ENCODE results near the gene NPIPB2. TPM values are rescaled to one million over a fixed set of nuclear protein-coding genes. Genes with fewer than 3 reads are reported as not detected.
A peak's percentile ranks its signal among the peaks of the same experiment; 100 is the strongest.
"Not testable (repeated sequence)": the region's sequence is repeated elsewhere in the genome, so short reads cannot be mapped to it uniquely, and the experiment has no call there.

NPIPB2 gene
- polyA plus RNA-seq, 2 donors: 3.0 to 9.1 TPM

DNA sequence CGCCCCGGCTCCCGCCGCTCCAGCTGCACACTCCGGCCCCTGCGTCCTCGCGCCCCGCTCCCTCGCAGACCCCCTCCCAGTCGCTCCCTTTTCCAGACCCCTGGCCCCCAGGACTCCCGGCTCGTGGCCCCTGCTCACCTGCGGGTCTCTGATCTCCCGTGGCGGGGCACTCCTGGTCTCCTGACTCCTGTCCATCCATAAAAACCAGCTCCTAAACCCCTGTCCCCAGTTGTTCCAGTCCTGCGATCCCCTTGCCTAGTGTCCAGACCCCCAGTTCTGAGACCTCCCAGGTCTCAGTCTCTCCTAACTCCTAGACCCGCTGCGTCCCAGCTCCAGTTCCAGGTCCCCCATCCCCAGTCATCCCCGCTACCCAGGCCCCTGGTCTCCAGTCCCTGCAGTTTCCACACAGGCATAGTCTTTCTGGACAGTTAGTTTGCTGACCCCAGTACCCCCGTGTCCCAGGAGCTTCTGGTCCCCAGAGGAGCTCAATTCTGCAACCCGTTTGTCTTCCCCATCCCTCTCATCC is 35.1 kb upstream of the NPIPB2 start:
- peaks cover 0 to 3% of the 10 kb centered on the region in 2 donors for H3K4me1 ChIP-seq (ENCODE audit: control insufficient read depth in 2 of 2, insufficient read depth in 2 of 2, low read length in 1 of 2)
- no peaks in the 10 kb centered on the region for H3K36me3 ChIP-seq (ENCODE audit: control insufficient read depth in 2 of 2, insufficient read depth in 2 of 2, low read length in 1 of 2)
- H3K27ac ChIP-seq (ENCODE audit: low read depth in 2 of 2, low read length in 1 of 2): peak overlapping the region; percentile 48 to 77
- WGBS, 2 donors: 0 to 2% methylated on average over 18 to 22 of the region's 22 CpGs
- no peaks in the 10 kb centered on the region for H3K9me3 ChIP-seq (ENCODE audit: control insufficient read depth in 2 of 2, insufficient read depth in 1 of 2, low read depth in 1 of 2, low read length in 1 of 2)
- peak overlapping the region; percentile 83 to 88 for H3K4me3 ChIP-seq (ENCODE audit: low read depth in 1 of 2, low read length in 2 of 2)
- no peaks in the 10 kb centered on the region for H3K27me3 ChIP-seq (ENCODE audit: control insufficient read depth in 1 of 2, insufficient read depth in 2 of 2, low read length in 2 of 2)

DNA sequence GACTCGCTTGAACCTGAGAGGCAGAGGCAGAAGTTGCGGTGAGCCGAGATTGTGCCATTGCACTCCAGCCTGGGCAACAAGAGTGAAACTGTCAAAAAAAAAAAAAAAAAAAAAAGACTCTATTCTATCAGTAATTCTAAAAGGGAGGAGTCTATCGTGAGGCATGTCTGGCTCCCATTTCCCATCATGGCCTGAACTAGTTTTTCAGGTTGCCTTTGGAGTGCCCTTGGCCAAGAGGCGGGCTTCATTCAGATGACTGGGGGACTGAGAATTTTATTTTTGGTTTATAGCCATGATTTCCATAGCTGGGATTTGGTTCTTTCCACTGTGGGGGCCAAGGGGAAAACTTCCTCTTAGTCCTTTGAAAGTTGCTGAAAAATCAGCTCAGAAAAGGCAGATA is 31.2 kb upstream of the NPIPB2 start:
- WGBS, 2 donors: 48 to 60% methylated on average over 5 of the region's 5 CpGs
- peaks cover 0 to 3% of the 10 kb centered on the region in 2 donors for H3K4me1 ChIP-seq (ENCODE audit: control insufficient read depth in 2 of 2, insufficient read depth in 2 of 2, low read length in 1 of 2)
- no peak overlapping the region for H3K4me3 ChIP-seq (ENCODE audit: low read depth in 1 of 2, low read length in 2 of 2)
- H3K27me3 ChIP-seq (ENCODE audit: control insufficient read depth in 1 of 2, insufficient read depth in 2 of 2, low read length in 2 of 2): no peaks in the 10 kb centered on the region
- H3K27ac ChIP-seq (ENCODE audit: low read depth in 2 of 2, low read length in 1 of 2): peak overlapping the region; percentile 28 to 78
- H3K9me3 ChIP-seq (ENCODE audit: control insufficient read depth in 2 of 2, insufficient read depth in 1 of 2, low read depth in 1 of 2, low read length in 1 of 2): no peaks in the 10 kb centered on the region
- H3K36me3 ChIP-seq (ENCODE audit: control insufficient read depth in 2 of 2, insufficient read depth in 2 of 2, low read length in 1 of 2): no peaks in the 10 kb centered on the region

DNA sequence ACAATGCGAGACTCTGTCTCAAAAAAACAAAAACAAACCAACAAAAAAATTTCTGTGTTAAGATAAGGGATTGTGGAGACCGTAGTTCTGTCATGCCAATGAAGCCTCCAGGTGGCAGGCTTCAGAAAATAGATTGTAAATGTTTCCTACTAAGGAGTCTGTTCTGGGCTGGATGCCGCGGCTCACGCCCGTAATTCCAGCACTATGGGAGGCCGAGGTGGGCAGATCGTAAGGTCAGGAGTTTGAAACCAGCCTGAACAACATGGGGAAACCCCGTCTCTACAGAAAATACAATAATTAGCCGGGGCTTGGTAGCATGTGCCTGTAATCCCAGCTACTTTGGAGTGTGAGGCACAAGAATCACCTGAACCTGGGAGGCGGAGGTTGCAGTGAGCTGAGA is 30.3 kb upstream of the NPIPB2 start:
- H3K4me1 ChIP-seq (ENCODE audit: control insufficient read depth in 2 of 2, insufficient read depth in 2 of 2, low read length in 1 of 2): no peaks in the 10 kb centered on the region
- no peaks in the 10 kb centered on the region for H3K36me3 ChIP-seq (ENCODE audit: control insufficient read depth in 2 of 2, insufficient read depth in 2 of 2, low read length in 1 of 2)
- H3K9me3 ChIP-seq (ENCODE audit: control insufficient read depth in 2 of 2, insufficient read depth in 1 of 2, low read depth in 1 of 2, low read length in 1 of 2): no peaks in the 10 kb centered on the region
- 73 to 78% methylated on average over 11 of the region's 11 CpGs for WGBS, 2 donors
- H3K27me3 ChIP-seq (ENCODE audit: control insufficient read depth in 1 of 2, insufficient read depth in 2 of 2, low read length in 2 of 2): no peaks in the 10 kb centered on the region
- H3K27ac ChIP-seq (ENCODE audit: low read depth in 2 of 2, low read length in 1 of 2): peak overlapping the region in 1 of 2 donors; percentile 55
- H3K4me3 ChIP-seq (ENCODE audit: low read depth in 1 of 2, low read length in 2 of 2): no peak overlapping the region

DNA sequence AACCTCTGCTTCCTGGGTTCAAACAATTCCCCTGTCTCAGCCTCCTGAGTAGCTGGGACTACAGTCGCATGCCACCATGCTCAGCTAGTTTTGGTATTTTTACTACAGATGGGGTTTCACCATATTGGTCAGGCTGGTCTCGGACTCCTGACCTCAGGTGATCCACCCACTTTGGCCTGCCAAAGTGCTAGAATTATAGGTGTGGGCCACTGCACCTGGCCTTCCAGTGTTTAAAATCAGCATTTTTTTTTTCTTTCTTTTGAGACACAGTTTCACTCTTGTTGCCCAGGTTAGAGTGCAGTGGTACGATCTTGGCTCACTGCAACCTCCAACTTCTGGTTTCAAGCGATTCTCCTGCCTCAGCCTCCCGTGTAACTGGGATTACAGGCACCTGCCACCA is 28.4 kb upstream of the NPIPB2 start:
- H3K27ac ChIP-seq (ENCODE audit: low read depth in 2 of 2, low read length in 1 of 2); H3K4me1 ChIP-seq (ENCODE audit: control insufficient read depth in 2 of 2, insufficient read depth in 2 of 2, low read length in 1 of 2); H3K4me3 ChIP-seq (ENCODE audit: low read depth in 1 of 2, low read length in 2 of 2); H3K9me3 ChIP-seq (ENCODE audit: control insufficient read depth in 2 of 2, insufficient read depth in 1 of 2, low read depth in 1 of 2, low read length in 1 of 2); H3K36me3 ChIP-seq (ENCODE audit: control insufficient read depth in 2 of 2, insufficient read depth in 2 of 2, low read length in 1 of 2); H3K27me3 ChIP-seq (ENCODE audit: control insufficient read depth in 1 of 2, insufficient read depth in 2 of 2, low read length in 2 of 2): not testable (repeated sequence)
- 95 to 98% methylated on average over 5 of the region's 5 CpGs for WGBS, 2 donors

- Histone ChIP-seq H3K4me1 (ENCODE audit: control insufficient read depth in 2 of 2, insufficient read depth in 2 of 2, low read length in 1 of 2) (no peaks in the 10 kb centered on the region), H3K27ac (ENCODE audit: low read depth in 2 of 2, low read length in 1 of 2) (no peak overlapping the region), H3K27me3 (ENCODE audit: control insufficient read depth in 1 of 2, insufficient read depth in 2 of 2, low read length in 2 of 2) (no peaks in the 10 kb centered on the region), H3K36me3 (ENCODE audit: control insufficient read depth in 2 of 2, insufficient read depth in 2 of 2, low read length in 1 of 2) (no peaks in the 10 kb centered on the region), H3K9me3 (ENCODE audit: control insufficient read depth in 2 of 2, insufficient read depth in 1 of 2, low read depth in 1 of 2, low read length in 1 of 2) (no peaks in the 10 kb centered on the region), H3K4me3 (ENCODE audit: low read depth in 1 of 2, low read length in 2 of 2) (no peak overlapping the region)
- 85 to 87% methylated on average over 3 of the region's 3 CpGs for WGBS, 2 donors
Observed at GRCh38 chr16:11968577-11968976, 26.7 kb upstream of the NPIPB2 start.

DNA sequence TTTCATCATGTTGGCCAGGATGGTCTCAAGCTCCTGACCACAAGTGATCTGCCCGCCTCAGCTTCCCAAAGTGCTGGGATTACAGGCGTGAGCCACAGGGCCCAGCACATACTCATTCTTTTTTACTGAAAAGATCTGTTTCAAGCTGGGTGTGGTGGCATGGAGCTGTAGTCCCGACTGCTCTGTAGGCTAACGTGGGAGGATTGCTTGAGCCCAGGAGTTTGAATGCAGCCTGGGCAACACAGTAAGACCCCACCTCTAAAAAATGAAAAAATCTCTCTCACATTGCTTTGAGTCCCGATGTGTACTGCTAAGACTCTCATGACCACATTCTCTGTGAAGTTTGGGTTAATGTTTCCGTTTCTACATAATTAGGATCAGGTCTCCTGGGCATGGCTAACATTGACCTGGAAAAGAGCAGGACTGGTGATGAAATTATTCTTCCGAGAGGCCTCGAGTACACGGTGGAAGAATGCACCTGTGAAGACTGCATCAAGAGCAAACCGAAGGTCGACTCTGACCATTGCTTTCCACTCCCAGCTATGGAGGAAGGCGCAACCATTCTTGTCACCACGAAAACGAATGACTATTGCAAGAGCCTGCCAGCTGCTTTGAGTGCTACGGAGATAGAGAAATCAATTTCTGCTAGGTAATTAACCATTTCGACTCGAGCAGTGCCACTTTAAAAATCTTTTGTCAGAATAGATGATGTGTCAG is 25.5 kb upstream of the NPIPB2 start:
- H3K9me3 ChIP-seq (ENCODE audit: control insufficient read depth in 2 of 2, insufficient read depth in 1 of 2, low read depth in 1 of 2, low read length in 1 of 2): no peaks in the 10 kb centered on the region
- 71 to 83% methylated on average over 17 of the region's 17 CpGs for WGBS, 2 donors
- no peaks in the 10 kb centered on the region for H3K27me3 ChIP-seq (ENCODE audit: control insufficient read depth in 1 of 2, insufficient read depth in 2 of 2, low read length in 2 of 2)
- H3K4me3 ChIP-seq (ENCODE audit: low read depth in 1 of 2, low read length in 2 of 2): no peak overlapping the region
- no peak overlapping the region for H3K27ac ChIP-seq (ENCODE audit: low read depth in 2 of 2, low read length in 1 of 2)
- no peaks in the 10 kb centered on the region for H3K36me3 ChIP-seq (ENCODE audit: control insufficient read depth in 2 of 2, insufficient read depth in 2 of 2, low read length in 1 of 2)
- no peaks in the 10 kb centered on the region for H3K4me1 ChIP-seq (ENCODE audit: control insufficient read depth in 2 of 2, insufficient read depth in 2 of 2, low read length in 1 of 2)

- Histone ChIP-seq H3K36me3 (ENCODE audit: control insufficient read depth in 2 of 2, insufficient read depth in 2 of 2, low read length in 1 of 2) (no peaks in the 10 kb centered on the region), H3K4me3 (ENCODE audit: low read depth in 1 of 2, low read length in 2 of 2) (no peak overlapping the region), H3K27ac (ENCODE audit: low read depth in 2 of 2, low read length in 1 of 2) (no peak overlapping the region), H3K27me3 (ENCODE audit: control insufficient read depth in 1 of 2, insufficient read depth in 2 of 2, low read length in 2 of 2) (no peaks in the 10 kb centered on the region), H3K9me3 (ENCODE audit: control insufficient read depth in 2 of 2, insufficient read depth in 1 of 2, low read depth in 1 of 2, low read length in 1 of 2) (no peaks in the 10 kb centered on the region), H3K4me1 (ENCODE audit: control insufficient read depth in 2 of 2, insufficient read depth in 2 of 2, low read length in 1 of 2) (no peaks in the 10 kb centered on the region)
- WGBS, 2 donors: 81 to 86% methylated on average over 7 of the region's 7 CpGs
Observed at GRCh38 chr16:11966173-11966572, 24.3 kb upstream of the NPIPB2 start.

GRCh38 chr16:11964761-11965551 is 23.1 kb upstream of the NPIPB2 start, which contains the start of gene TNFRSF17:
TNFRSF17 (plus strand) TSS chr16:11965210; CDS start chr16:11965325, 115 bp downstream.
- H3K9me3 ChIP-seq (ENCODE audit: control insufficient read depth in 2 of 2, insufficient read depth in 1 of 2, low read depth in 1 of 2, low read length in 1 of 2): no peaks in the 10 kb centered on the region
- WGBS, 2 donors: 55 to 62% methylated on average over 9 of the region's 9 CpGs

DNA sequence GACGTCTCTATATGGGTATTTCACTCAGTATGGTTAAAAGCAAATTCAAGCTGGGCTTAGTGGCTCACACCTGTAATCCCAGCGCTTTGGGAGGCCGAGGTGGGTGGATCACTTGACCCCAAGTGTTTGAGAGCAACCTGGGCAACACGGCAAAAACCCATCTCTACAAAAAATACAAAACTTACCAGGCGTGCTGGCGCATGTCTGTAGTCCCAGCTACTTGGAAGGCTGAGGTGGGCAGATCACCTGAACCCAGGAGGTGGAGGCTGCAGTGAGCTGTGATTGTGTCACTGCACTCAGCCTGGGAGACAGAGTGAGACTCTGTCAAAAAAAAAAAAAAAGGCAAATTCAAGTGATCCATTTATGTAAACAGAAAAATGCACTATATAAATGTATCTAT is 21.9 kb upstream of the NPIPB2 start:
- Histone ChIP-seq H3K27me3 (ENCODE audit: control insufficient read depth in 1 of 2, insufficient read depth in 2 of 2, low read length in 2 of 2) (no peaks in the 10 kb centered on the region), H3K27ac (ENCODE audit: low read depth in 2 of 2, low read length in 1 of 2) (no peak overlapping the region), H3K36me3 (ENCODE audit: control insufficient read depth in 2 of 2, insufficient read depth in 2 of 2, low read length in 1 of 2) (no peaks in the 10 kb centered on the region), H3K9me3 (ENCODE audit: control insufficient read depth in 2 of 2, insufficient read depth in 1 of 2, low read depth in 1 of 2, low read length in 1 of 2) (no peaks in the 10 kb centered on the region), H3K4me3 (ENCODE audit: low read depth in 1 of 2, low read length in 2 of 2) (no peak overlapping the region), H3K4me1 (ENCODE audit: control insufficient read depth in 2 of 2, insufficient read depth in 2 of 2, low read length in 1 of 2) (no peaks in the 10 kb centered on the region)
- WGBS, 2 donors: 71 to 85% methylated on average over 6 of the region's 6 CpGs

More at GRCh38 chr16:11964761-11965551, 23.1 kb upstream of the NPIPB2 start, which contains the start of gene TNFRSF17:
- H3K27ac ChIP-seq (ENCODE audit: low read depth in 2 of 2, low read length in 1 of 2): no peak within 1 kb of the TSS
- no peaks in the 10 kb centered on the region for H3K4me1 ChIP-seq (ENCODE audit: control insufficient read depth in 2 of 2, insufficient read depth in 2 of 2, low read length in 1 of 2)
- no peak within 1 kb of the TSS for H3K4me3 ChIP-seq (ENCODE audit: low read depth in 1 of 2, low read length in 2 of 2)
- H3K27me3 ChIP-seq (ENCODE audit: control insufficient read depth in 1 of 2, insufficient read depth in 2 of 2, low read length in 2 of 2): no peaks in the 10 kb centered on the region
- H3K36me3 ChIP-seq (ENCODE audit: control insufficient read depth in 2 of 2, insufficient read depth in 2 of 2, low read length in 1 of 2): no peaks in the 10 kb centered on the region

Data from esophagus (tissue), 2 donors.